Measurements from ENCODE around the gene RIN1.

DNA sequence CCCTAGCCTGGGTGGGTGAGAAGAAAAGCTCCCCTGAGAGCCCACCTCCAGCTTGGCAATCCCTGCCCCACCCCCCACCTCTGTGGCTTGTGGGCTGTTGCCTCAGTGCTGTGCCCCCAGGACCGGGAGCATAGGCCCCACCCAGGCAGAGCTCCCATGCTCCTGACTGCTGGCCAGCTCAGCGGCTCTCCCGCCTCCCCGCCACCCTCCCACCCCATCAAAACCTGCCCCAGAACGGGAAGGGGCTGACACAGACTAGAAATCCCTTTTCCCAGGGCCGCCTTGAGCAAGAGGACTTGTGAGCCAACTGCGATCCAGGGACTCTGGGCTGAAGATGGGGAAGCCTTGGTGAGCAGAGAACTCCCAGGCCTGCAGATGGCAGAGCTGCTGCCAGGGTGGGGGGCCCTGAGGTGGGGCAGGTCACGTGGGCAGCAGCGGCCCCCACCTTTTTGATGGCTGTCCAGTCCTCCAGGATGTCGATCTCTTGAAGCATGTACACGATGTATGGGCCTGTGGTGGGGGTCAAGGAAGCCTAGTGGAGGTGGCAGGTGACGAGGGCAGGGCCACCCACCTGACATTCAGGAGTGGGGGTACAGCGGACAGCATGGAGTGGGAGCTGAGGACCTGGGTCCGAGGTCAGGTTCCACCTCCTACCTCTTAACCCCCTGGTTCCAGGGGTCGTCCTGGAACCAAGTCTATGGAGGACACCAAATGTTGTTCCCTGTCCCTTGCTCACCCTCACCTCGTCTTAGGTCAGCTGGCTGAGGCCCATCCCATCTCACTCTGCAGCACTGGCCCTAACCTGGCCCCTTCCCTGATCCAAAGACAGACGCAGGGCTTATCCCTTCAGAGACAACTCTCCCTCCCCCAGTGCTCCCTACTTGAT is 2.3 kb upstream of the RIN1 start:
- no peak for TF ChIP-seq CTCF (IDR thresholded peaks at IDR 0.05)
- TF ChIP-seq POLR2A (IDR thresholded peaks at IDR 0.05) = no peak
- no peak for TF ChIP-seq POLR2AphosphoS5 (IDR thresholded peaks at IDR 0.05; ENCODE audit: insufficient read depth in 1 of 2, low read depth in 1 of 2)
